ENCODE data around the gene CDK19. TPM values are rescaled to one million over a fixed set of nuclear protein-coding genes. Genes with fewer than 3 reads are reported as not detected.

Gene CDK19
- total and polyA plus RNA-seq, 2 of the 13 experiments (the other 11 are each of a cell fraction or from before 2014, with no cell fraction given): 13.4 to 27.0 TPM

DNA sequence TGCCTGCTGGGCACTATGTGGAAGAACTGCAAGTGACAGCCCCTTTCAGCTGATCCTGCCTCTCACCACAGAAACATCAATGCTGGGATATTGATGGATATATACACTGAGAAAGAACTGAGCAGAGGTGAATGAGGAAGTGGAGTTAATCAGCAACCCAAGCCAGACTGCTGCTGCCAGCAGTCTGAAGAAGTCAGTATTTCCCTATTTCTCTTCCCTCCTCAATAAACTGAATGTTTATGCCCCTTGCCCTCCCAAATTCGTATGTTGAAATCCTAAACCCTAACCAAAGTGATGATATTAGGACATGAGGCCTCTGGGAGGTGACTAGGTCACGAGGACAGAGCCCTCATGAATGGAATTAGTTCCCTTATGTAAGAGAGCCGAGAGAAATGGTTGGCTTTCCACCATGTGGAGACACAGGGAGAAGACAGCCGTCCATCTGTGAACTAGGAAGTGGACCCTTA, 76.3 kb downstream of the CDK19 start (continued):
- 0 out of 2 replicates have a peak, but pooled peaks have one; percentile 27 for TF ChIP-seq ZNF614 (CRISPR knock-in tag; IDR thresholded peaks at IDR 0.05; ENCODE audit: borderline replicate concordance)
- peak; percentile 67; the same call in 1 of the 2 replicates for TF ChIP-seq RARA (CRISPR knock-in tag; IDR thresholded peaks at IDR 0.05)
- no peak for TF ChIP-seq SETDB1 (CRISPR knock-in tag; IDR thresholded peaks at IDR 0.05; ENCODE audit: borderline replicate concordance)
- 0 out of 2 replicates have a peak, but pooled peaks have one; percentile 16 for TF ChIP-seq ATF2 (CRISPR knock-in tag; IDR thresholded peaks at IDR 0.05)
- TF ChIP-seq TBX2 (CRISPR knock-in tag; IDR thresholded peaks at IDR 0.05; ENCODE audit: borderline replicate concordance): peak; percentile 72
- TF ChIP-seq TBX3 (IDR thresholded peaks at IDR 0.05; ENCODE audit: borderline replicate concordance): no peak
- TF ChIP-seq ZNF839 (CRISPR knock-in tag; IDR thresholded peaks at IDR 0.05; ENCODE audit: borderline replicate concordance): no peak
- TF ChIP-seq GABPB1 (CRISPR knock-in tag; IDR thresholded peaks at IDR 0.05): no peak; the same call in 1 of the 2 replicates
- no peak for TF ChIP-seq HNRNPL (IDR thresholded peaks at IDR 0.05; ENCODE audit: low read depth, low read length)
- TF ChIP-seq ZNF432 (CRISPR knock-in tag; IDR thresholded peaks at IDR 0.05; ENCODE audit: borderline replicate concordance): no peak
- TF ChIP-seq ZNF235 (CRISPR knock-in tag; IDR thresholded peaks at IDR 0.05; ENCODE audit: borderline replicate concordance): no peak
- TF ChIP-seq, protein P1, sequence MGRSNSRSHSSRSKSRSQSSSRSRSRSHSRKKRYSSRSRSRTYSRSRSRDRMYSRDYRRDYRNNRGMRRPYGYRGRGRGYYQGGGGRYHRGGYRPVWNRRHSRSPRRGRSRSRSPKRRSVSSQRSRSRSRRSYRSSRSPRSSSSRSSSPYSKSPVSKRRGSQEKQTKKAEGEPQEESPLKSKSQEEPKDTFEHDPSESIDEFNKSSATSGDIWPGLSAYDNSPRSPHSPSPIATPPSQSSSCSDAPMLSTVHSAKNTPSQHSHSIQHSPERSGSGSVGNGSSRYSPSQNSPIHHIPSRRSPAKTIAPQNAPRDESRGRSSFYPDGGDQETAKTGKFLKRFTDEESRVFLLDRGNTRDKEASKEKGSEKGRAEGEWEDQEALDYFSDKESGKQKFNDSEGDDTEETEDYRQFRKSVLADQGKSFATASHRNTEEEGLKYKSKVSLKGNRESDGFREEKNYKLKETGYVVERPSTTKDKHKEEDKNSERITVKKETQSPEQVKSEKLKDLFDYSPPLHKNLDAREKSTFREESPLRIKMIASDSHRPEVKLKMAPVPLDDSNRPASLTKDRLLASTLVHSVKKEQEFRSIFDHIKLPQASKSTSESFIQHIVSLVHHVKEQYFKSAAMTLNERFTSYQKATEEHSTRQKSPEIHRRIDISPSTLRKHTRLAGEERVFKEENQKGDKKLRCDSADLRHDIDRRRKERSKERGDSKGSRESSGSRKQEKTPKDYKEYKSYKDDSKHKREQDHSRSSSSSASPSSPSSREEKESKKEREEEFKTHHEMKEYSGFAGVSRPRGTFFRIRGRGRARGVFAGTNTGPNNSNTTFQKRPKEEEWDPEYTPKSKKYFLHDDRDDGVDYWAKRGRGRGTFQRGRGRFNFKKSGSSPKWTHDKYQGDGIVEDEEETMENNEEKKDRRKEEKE (IDR thresholded peaks at IDR 0.05): no peak
- peak; percentile 26; the same call in 1 of the 2 replicates for TF ChIP-seq PPARG (CRISPR knock-in tag; conservative IDR thresholded peaks at IDR 0.05)
- TF ChIP-seq AHR (CRISPR knock-in tag; IDR thresholded peaks at IDR 0.05): no peak
- no peak for TF ChIP-seq CHD4 (IDR thresholded peaks at IDR 0.05; ENCODE audit: borderline replicate concordance, low read length)
- no peak for TF ChIP-seq ZNF639 (CRISPR knock-in tag; conservative IDR thresholded peaks at IDR 0.05)
- TF ChIP-seq ZNF800 (CRISPR knock-in tag; IDR thresholded peaks at IDR 0.05): no peak
- TF ChIP-seq MYNN (CRISPR knock-in tag; IDR thresholded peaks at IDR 0.05; ENCODE audit: low read depth): no peak
- no peak for TF ChIP-seq ZBTB14 (CRISPR knock-in tag; IDR thresholded peaks at IDR 0.05)
- TF ChIP-seq TRIM22 (IDR thresholded peaks at IDR 0.05): no peak

Measured in HepG2 (cell line).